K562 (cell line): ENCODE data around the gene TGFA. TPM values are rescaled to one million over a fixed set of nuclear protein-coding genes. Genes with fewer than 3 reads are reported as not detected.

ENCODE experiments used
- ATAC-seq: fragments of 200-7000 bp; cut with Tn5 transposase; 3 replicates; pipeline ENCODE4 v1.9.1; 2020; ENCODE audit warnings: moderate library complexity
- BruUV-seq: library from RNA; stranded (reverse); fragments of 400-500 nt; replicated peaks from 2 replicates; lab custom pipeline; 2021; lab: Mats Ljungman, UMichigan
- CTCF ChIA-PET: fragments of 300-600 bp; formaldehyde crosslinking; extraction: SDS; loops from one replicate; lab custom pipeline; 2021; ENCODE audit warnings: low intra/inter-chr PET ratio; lab: Yijun Ruan, JAX
- POLR2A ChIA-PET: fragments of 300-600, 350-650 bp; sonication (Branson Sonifier 250); formaldehyde crosslinking; extraction: SDS; loops from one replicate; lab custom pipeline; 2021; ENCODE audit warnings: antibody characterized with exemption, inconsistent platforms; lab: Yijun Ruan, JAX
- DNase-seq, 4 experiments: peaks; one replicate each; pipeline versions ENCODE4 v3.0.0 to v3.0.0-alpha.2; 2011 to 2018; ENCODE audit warnings: low spot score in 3 of 4, mixed read lengths in 3 of 4; ENCODE audit errors: extremely low read depth in 1 of 4
- FAIRE-seq: peaks from 2 replicates; lab custom pipeline; 2011; peaks lifted over from hg19 to GRCh38; lab: Jason Lieb, UNC
- H2AFZ ChIP-seq: 2 replicates; pipeline ENCODE4 v1.6.0; 2011; ENCODE audit warnings: low read depth, low read length, control low read depth, inconsistent platforms
- H3K27ac ChIP-seq: fragments of 200-600 bp; 3 replicates; pipeline ENCODE4 v1.8.0; 2011; ENCODE audit warnings: low read depth, mild to moderate bottlenecking, control low read depth, inconsistent platforms, low read length, moderate library complexity, mixed read lengths; ENCODE audit errors: extremely low read depth
- H3K27me3 ChIP-seq, 2 experiments: fragments of 300-600 bp in 1 of 2; 2 replicates in 1 of 2; 3 replicates in 1 of 2; pipeline versions ENCODE4 v1.6.0 to v1.8.0; 2011; ENCODE audit warnings: inconsistent platforms in 2 of 2, low read length in 2 of 2, mild to moderate bottlenecking in 1 of 2, mixed read lengths in 1 of 2, moderate library complexity in 1 of 2; ENCODE audit not compliant: control insufficient read depth in 2 of 2, insufficient read depth in 2 of 2
- H3K36me3 ChIP-seq: fragments of 300-600 bp; 3 replicates; pipeline ENCODE4 v1.8.0; 2011; ENCODE audit warnings: mild to moderate bottlenecking, low read length, inconsistent platforms; ENCODE audit not compliant: control insufficient read depth, insufficient read depth
- H3K4me1 ChIP-seq, 2 experiments: fragments of 200-600 bp in 1 of 2; replicated peaks in 1 of 2; 2 replicates in 1 of 2; 3 replicates in 1 of 2; pipeline versions ENCODE4 v1.5.1 to v1.8.0; 2011; ENCODE audit warnings: inconsistent platforms in 2 of 2, low read length in 2 of 2, mild to moderate bottlenecking in 1 of 2, mixed read lengths in 1 of 2, moderate library complexity in 1 of 2; ENCODE audit not compliant: control insufficient read depth in 2 of 2, insufficient read depth in 2 of 2
- H3K4me2 ChIP-seq: 2 replicates; pipeline ENCODE4 v1.6.1; 2011; ENCODE audit warnings: low read length, control low read depth, inconsistent platforms, mixed read lengths; ENCODE audit not compliant: insufficient read depth
- H3K4me3 ChIP-seq: fragments of 200-600 bp; sonication (generic), shearing (Covaris generic); 2 replicates; pipeline ENCODE4 v1.5.1; 2016; ENCODE audit warnings: control low read depth, inconsistent platforms
- H3K79me2 ChIP-seq: fragments of 200-600 bp; 3 replicates; pipeline ENCODE4 v1.8.0; 2011; ENCODE audit warnings: low read length, inconsistent platforms; ENCODE audit not compliant: control insufficient read depth, insufficient read depth
- H3K9ac ChIP-seq, 2 experiments: 2 replicates each; pipeline versions ENCODE4 v1.6.0 to v1.6.1; 2011; ENCODE audit warnings: low read depth in 2 of 2, low read length in 2 of 2, control low read depth in 1 of 2, inconsistent platforms in 1 of 2, mild to moderate bottlenecking in 1 of 2, mixed read lengths in 1 of 2; ENCODE audit not compliant: insufficient read depth in 1 of 2
- H3K9me1 ChIP-seq: one replicate; pipeline ENCODE4 v1.6.0; 2011; ENCODE audit warnings: inconsistent platforms, mild to moderate bottlenecking, low read length, moderate library complexity; ENCODE audit not compliant: control insufficient read depth, insufficient read depth
- H3K9me3 ChIP-seq: replicated peaks from 2 replicates; pipeline ENCODE4 v1.5.1; 2011; ENCODE audit warnings: low read depth, low read length, inconsistent platforms; ENCODE audit not compliant: control insufficient read depth, insufficient read depth
- H4K20me1 ChIP-seq: replicated peaks from 2 replicates; pipeline ENCODE4 v1.6.1; 2011; ENCODE audit warnings: low read length, inconsistent platforms, mixed read lengths; ENCODE audit not compliant: control insufficient read depth, insufficient read depth
- CBFB ChIP-seq: sonication (generic); formaldehyde crosslinking; IDR thresholded peaks from 2 replicates; pipeline ENCODE4 v1.4.0; 2020; ENCODE audit warnings: mild to moderate bottlenecking, missing genetic modification reagents
- ELF4 ChIP-seq: fragments of 450-650 bp; formaldehyde crosslinking; IDR thresholded peaks from 2 replicates; pipeline ENCODE4 v1.4.0; 2022; ENCODE audit warnings: missing genetic modification characterization
- NFRKB ChIP-seq: fragments of 450-650 bp; IDR thresholded peaks from 2 replicates; pipeline ENCODE4 v1.6.1; 2016; ENCODE audit warnings: low read depth
- NRF1 ChIP-seq, 2 experiments: fragments of 450-650 bp; IDR thresholded peaks in 1 of 2; conservative IDR thresholded peaks in 1 of 2; 2 replicates each; pipeline ENCODE4 v1.6.1; 2014; ENCODE audit warnings: mild to moderate bottlenecking in 2 of 2
- TCFL5 ChIP-seq: fragments of 250-450 bp; sonication (Bioruptor Pico); conservative IDR thresholded peaks from 2 replicates; pipeline ENCODE4 v1.6.1; 2021; ENCODE audit warnings: mild to moderate bottlenecking, moderate library complexity, matching md5 sums
- ZNF133 ChIP-seq: fragments of 250-450 bp; sonication (Bioruptor Pico); IDR thresholded peaks from 2 replicates; pipeline ENCODE4 v1.4.0; 2020; ENCODE audit warnings: mild to moderate bottlenecking
- ZNF316 ChIP-seq: fragments of 450-650 bp; IDR thresholded peaks from 2 replicates; pipeline ENCODE4 v1.6.1; 2016
- WGBS: fragments of 100-300 bp; shearing (Covaris generic); methylation state at CpG from one replicate; pipeline ENCODE4 v1.1.6; 2016; ENCODE audit warnings: low coverage, mixed read lengths; ENCODE audit not compliant: insufficient coverage; ENCODE audit errors: missing lambda C conversion rate; 5-methylcytosine and 5-hydroxymethylcytosine counted together
- in situ Hi-C: fragments of 300-500 bp; cut with MboI; formaldehyde crosslinking; loops from 4 replicates; pipeline ENCODE4 v1.15.0; 2018; ENCODE audit warnings: inconsistent platforms, mixed read lengths
- intact Hi-C: fragments of 100-400 bp; cut with micrococcal nuclease; formaldehyde crosslinking; loops from 2 replicates; pipeline ENCODE4 v1.14.2; 2022
- polyA plus RNA-seq, 8 experiments: library from polyadenylated mRNA; depleted of rRNA in 4 of 8; stranded (reverse) in 5 of 8; unstranded in 3 of 8; fragments of >200 nt; fragmentation: Nextera tagmentation in 2 of 8; fragmentation: Illumina TruSeq in 1 of 8; extraction: Ambion mirVana in 2 of 8; extraction: Trizol in 1 of 8; gene quantifications; 2 replicates each; pipeline versions ENCODE4 v1.2.1 to v1.2.3, GENCODE V29; 2011 to 2014; ENCODE audit warnings: inconsistent platforms in 1 of 8, missing spikeins in 1 of 8
- total RNA-seq, 7 experiments: library from RNA; depleted of rRNA in 6 of 7; stranded (reverse); fragments of >200 nt in 6 of 7; fragmentation: Illumina TruSeq in 2 of 7; extraction: Trizol in 2 of 7; gene quantifications; 2 replicates each; pipeline versions ENCODE4 v1.2.1 to v1.2.3, GENCODE V29; 2011 to 2021; ENCODE audit warnings: low replicate concordance in 1 of 7
- TF ChIP-seq, protein P1 (sequence below): fragments of 450-650 bp; IDR thresholded peaks from 2 replicates; pipeline ENCODE4 v1.6.1; 2016; ENCODE audit warnings: borderline replicate concordance
- TF ChIP-seq, protein P2 (sequence below): fragments of 250-450 bp; sonication (Bioruptor Pico); IDR thresholded peaks from 2 replicates; pipeline ENCODE4 v1.5.0; 2020; ENCODE audit warnings: mild to moderate bottlenecking

TGFA gene
- total and polyA plus RNA-seq, 9 of the 15 experiments (the other 6 are each of a cell fraction or from before 2014, with no cell fraction given), result not detected

GRCh38 chr2:70546885-70547284 is 6.7 kb downstream of the TGFA start:
- no peak for TF ChIP-seq NFRKB
- no peak for TF ChIP-seq ZNF133
- TF ChIP-seq ZNF316, result peak; percentile 48
- ATAC-seq (no peak), DNase-seq (no peak), FAIRE-seq (no peak)
- Histone ChIP-seq H3K4me2 (no peak overlapping the region), H3K9me3 (no peaks in the 10 kb centered on the region), H3K9me1 (no peaks in the 10 kb centered on the region), H3K79me2 (no peaks in the 10 kb centered on the region), H3K4me1 (no peaks in the 10 kb centered on the region), H2AFZ (no peak overlapping the region), H3K9ac (no peak overlapping the region), H3K36me3 (no peaks in the 10 kb centered on the region), H3K27ac (no peak overlapping the region), H3K4me3 (no peak overlapping the region), H3K27me3 (peaks cover 18 to 25% of the 10 kb centered on the region in 2 experiments; a peak in 4 of 5 replicates), H4K20me1 (no peaks in the 10 kb centered on the region)
- CTCF ChIA-PET, result no interaction called here
- in situ Hi-C loops, result no loop called here
- intact Hi-C loops, result no loop called here
- POLR2A ChIA-PET, result interaction anchor here (0.6 kb wide), 1 partner anchor 267 kb away, joined by 3 read pairs; no protein-coding TSS in a partner anchor
- BruUV-seq, result no TSS peak
- 3% methylated on average over 3 of the region's 3 CpGs for WGBS

DNA sequence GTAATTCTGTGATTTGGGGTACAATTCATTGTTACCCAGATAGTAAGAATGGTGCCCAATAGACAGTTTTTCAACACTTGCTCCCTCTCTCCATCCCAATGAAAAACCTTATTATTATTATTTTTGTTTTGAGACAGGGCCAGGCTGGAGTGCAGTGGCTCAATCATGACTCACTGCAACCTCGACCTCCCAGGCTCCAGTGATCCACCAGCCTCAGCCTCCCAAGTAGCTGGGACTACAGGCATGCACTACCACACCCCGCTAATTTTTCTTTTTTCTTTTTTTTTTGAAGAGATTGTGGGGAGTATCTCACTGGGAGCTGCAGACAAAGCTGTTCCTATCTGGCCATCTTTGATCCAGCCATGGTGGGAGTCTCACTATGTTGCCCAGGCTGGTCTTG is 7.2 kb downstream of the TGFA start:
- 0% methylated on average over 2 of the region's 2 CpGs for WGBS
- H3K27me3 ChIP-seq, result peaks cover 13 to 30% of the 10 kb centered on the region in 2 experiments; a peak in 4 of 5 replicates
- DNase-seq (no peak), FAIRE-seq (no peak), ATAC-seq (no peak)
- H3K9ac ChIP-seq, result no peak overlapping the region
- H4K20me1 ChIP-seq, result no peaks in the 10 kb centered on the region
- H3K79me2 ChIP-seq, result no peaks in the 10 kb centered on the region
- no peak overlapping the region for H3K4me2 ChIP-seq
- no peak overlapping the region for H3K4me3 ChIP-seq
- no peaks in the 10 kb centered on the region for H3K9me1 ChIP-seq
- H2AFZ ChIP-seq, result no peak overlapping the region
- intact Hi-C loops, result no loop called here
- in situ Hi-C loops, result no loop called here
- no peaks in the 10 kb centered on the region for H3K4me1 ChIP-seq
- H3K27ac ChIP-seq, result no peak overlapping the region
- no peaks in the 10 kb centered on the region for H3K36me3 ChIP-seq
- TF ChIP-seq ELF4 (CRISPR knock-in tag) (no peak), TCFL5 (CRISPR knock-in tag) (no peak), CBFB (CRISPR knock-in tag) (no peak), NRF1 (conservative IDR thresholded peaks at IDR 0.05 in 1 of 2, IDR thresholded peaks at IDR 0.05 in 1 of 2) (no peak)
- TF ChIP-seq, protein P1, sequence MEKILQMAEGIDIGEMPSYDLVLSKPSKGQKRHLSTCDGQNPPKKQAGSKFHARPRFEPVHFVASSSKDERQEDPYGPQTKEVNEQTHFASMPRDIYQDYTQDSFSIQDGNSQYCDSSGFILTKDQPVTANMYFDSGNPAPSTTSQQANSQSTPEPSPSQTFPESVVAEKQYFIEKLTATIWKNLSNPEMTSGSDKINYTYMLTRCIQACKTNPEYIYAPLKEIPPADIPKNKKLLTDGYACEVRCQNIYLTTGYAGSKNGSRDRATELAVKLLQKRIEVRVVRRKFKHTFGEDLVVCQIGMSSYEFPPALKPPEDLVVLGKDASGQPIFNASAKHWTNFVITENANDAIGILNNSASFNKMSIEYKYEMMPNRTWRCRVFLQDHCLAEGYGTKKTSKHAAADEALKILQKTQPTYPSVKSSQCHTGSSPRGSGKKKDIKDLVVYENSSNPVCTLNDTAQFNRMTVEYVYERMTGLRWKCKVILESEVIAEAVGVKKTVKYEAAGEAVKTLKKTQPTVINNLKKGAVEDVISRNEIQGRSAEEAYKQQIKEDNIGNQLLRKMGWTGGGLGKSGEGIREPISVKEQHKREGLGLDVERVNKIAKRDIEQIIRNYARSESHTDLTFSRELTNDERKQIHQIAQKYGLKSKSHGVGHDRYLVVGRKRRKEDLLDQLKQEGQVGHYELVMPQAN, result no peak
- TF ChIP-seq, protein P2, sequence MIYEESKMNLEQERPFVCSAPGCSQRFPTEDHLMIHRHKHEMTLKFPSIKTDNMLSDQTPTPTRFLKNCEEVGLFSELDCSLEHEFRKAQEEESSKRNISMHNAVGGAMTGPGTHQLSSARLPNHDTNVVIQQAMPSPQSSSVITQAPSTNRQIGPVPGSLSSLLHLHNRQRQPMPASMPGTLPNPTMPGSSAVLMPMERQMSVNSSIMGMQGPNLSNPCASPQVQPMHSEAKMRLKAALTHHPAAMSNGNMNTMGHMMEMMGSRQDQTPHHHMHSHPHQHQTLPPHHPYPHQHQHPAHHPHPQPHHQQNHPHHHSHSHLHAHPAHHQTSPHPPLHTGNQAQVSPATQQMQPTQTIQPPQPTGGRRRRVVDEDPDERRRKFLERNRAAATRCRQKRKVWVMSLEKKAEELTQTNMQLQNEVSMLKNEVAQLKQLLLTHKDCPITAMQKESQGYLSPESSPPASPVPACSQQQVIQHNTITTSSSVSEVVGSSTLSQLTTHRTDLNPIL (CRISPR knock-in tag), result no peak
- TF ChIP-seq, all 486 proteins: peak for 0
- no peaks in the 10 kb centered on the region for H3K9me3 ChIP-seq
- ChIA-PET POLR2A (interaction anchor here (0.6 kb wide), 1 partner anchor 268 kb away, joined by 3 read pairs; no protein-coding TSS in a partner anchor), CTCF (no interaction called here)
- BruUV-seq, result no TSS peak
